HL-60 (cell line): ENCODE data around the gene ABCA9.
"Not testable (repeated sequence)": the region's sequence is repeated elsewhere in the genome, so short reads cannot be mapped to it uniquely, and the experiment has no call there.

Experiments
- CTCF ChIP-seq: IDR thresholded peaks from one replicate; pipeline ENCODE4 v1.5.1; 2011; ENCODE audit warnings: low read length, control low read depth, inconsistent platforms; ENCODE audit not compliant: insufficient read depth
- REST ChIP-seq: IDR thresholded peaks from 2 replicates; pipeline ENCODE4 v1.6.1; 2012; ENCODE audit warnings: low read depth; ENCODE audit not compliant: insufficient replicate concordance
- SPI1 ChIP-seq: IDR thresholded peaks from 2 replicates; pipeline ENCODE4 v1.6.1; 2012; ENCODE audit warnings: low read depth, mild to moderate bottlenecking, borderline replicate concordance

- not testable (repeated sequence) for TF ChIP-seq CTCF, SPI1, REST
Observed at GRCh38 chr17:68999743-69000142, 61.0 kb downstream of the ABCA9 start.
